ENCODE data around the gene DNAI7. TPM values are rescaled to one million over a fixed set of nuclear protein-coding genes. Genes with fewer than 3 reads are reported as not detected.

Gene DNAI7
- total RNA-seq, 1 donor from 2014 or later, result 0.49 TPM

GRCh38 chr12:25146686-25147085, 48.3 kb downstream of the DNAI7 start:
- H3K27ac ChIP-seq, result no peak overlapping the region
- no peaks in the 10 kb centered on the region for H3K4me1 ChIP-seq
- no peak for TF ChIP-seq CTCF (IDR thresholded peaks at IDR 0.05)
- ATAC-seq (no peak), DNase-seq (no peak)
- no peak overlapping the region for H3K4me3 ChIP-seq
- H3K27me3 ChIP-seq, result no peaks in the 10 kb centered on the region
- no peaks in the 10 kb centered on the region for H3K9me3 ChIP-seq
- H3K36me3 ChIP-seq, result no peaks in the 10 kb centered on the region
- intact Hi-C loops (cut with DNase I), result no loop called here

DNA sequence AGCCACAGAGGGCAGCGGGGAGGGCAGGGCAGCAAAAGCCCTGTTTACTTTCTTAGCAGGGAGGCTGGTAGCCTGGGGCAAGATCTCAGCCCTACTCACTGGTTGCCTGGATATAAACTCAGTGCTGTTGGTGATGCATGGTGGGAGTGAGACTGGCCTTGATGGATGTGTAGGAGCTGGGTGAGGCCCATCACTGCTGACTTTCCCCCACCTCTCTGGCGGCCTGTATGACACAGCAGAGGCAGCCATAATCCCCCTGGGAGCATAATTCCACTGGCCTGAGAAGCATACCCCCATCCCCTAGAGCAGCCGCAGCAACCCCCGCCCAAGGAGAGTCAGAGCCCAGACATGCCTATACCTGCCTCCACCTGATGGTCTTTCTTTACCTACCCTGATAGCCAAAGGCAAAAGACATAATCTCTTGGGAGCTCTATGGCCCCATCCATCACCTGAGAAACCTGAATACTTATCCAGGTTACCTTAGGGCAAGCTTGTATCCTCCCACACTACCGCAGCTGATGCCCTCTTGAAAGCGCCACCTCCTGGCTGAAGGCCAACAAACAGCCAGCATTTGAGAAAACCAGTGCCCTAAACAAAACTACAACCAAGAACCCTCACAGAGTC, 59.3 kb downstream of the DNAI7 start:
- ATAC-seq (no peak), DNase-seq (no peak)
- intact Hi-C loops (cut with DNase I), result no loop called here
- H3K9me3 ChIP-seq, result peaks cover 3% of the 10 kb centered on the region
- no peaks in the 10 kb centered on the region for H3K36me3 ChIP-seq
- H3K27me3 ChIP-seq, result no peaks in the 10 kb centered on the region
- no peak overlapping the region for H3K4me3 ChIP-seq
- no peak overlapping the region for H3K27ac ChIP-seq
- TF ChIP-seq CTCF (IDR thresholded peaks at IDR 0.05), result no peak
- no peaks in the 10 kb centered on the region for H3K4me1 ChIP-seq

- Histone ChIP-seq H3K27me3 (no peaks in the 10 kb centered on the region), H3K4me3 (no peak overlapping the region), H3K9me3 (no peaks in the 10 kb centered on the region), H3K36me3 (no peaks in the 10 kb centered on the region), H3K27ac (no peak overlapping the region), H3K4me1 (no peaks in the 10 kb centered on the region)
- no peak for TF ChIP-seq CTCF (IDR thresholded peaks at IDR 0.05)
- intact Hi-C loops (cut with DNase I), result no loop called here
- ATAC-seq (no peak), DNase-seq (no peak)
Observed at GRCh38 chr12:25131270-25131669, 63.7 kb downstream of the DNAI7 start.

DNA sequence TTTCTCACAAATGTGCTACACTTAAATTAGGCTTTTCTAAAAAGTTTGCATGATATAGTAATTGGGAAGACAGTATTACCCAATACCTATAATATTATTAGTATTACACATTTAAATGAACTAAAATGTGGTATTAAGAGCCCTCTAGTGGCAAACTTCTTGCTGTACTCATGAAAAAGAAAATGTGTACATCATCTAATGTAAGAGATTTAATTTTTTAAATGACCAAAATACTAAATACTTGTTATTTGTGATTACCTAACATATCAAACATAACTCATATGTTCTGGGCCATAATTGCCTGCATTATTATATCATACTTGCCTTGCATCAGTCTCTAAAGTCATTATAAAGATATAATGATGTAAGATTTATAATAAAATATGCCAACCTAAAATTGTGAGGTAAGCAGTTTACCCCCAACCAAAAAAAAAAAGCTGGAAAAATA, 64.2 kb downstream of the DNAI7 start:
- no peak overlapping the region for H3K4me3 ChIP-seq
- H3K27ac ChIP-seq, result no peak overlapping the region
- H3K4me1 ChIP-seq, result no peaks in the 10 kb centered on the region
- no peaks in the 10 kb centered on the region for H3K27me3 ChIP-seq
- intact Hi-C loops (cut with DNase I), result no loop called here
- peak; percentile 52 for ATAC-seq
- DNase-seq, result no peak
- TF ChIP-seq CTCF (IDR thresholded peaks at IDR 0.05), result peak; percentile 79
- H3K9me3 ChIP-seq, result no peaks in the 10 kb centered on the region
- no peaks in the 10 kb centered on the region for H3K36me3 ChIP-seq

- no peak overlapping the region for H3K4me3 ChIP-seq
- H3K36me3 ChIP-seq, result no peaks in the 10 kb centered on the region
- TF ChIP-seq CTCF (IDR thresholded peaks at IDR 0.05), result no peak
- H3K27ac ChIP-seq, result no peak overlapping the region
- H3K4me1 ChIP-seq, result no peaks in the 10 kb centered on the region
- intact Hi-C loops (cut with DNase I), result no loop called here
- no peak for ATAC-seq
- DNase-seq, result no peak
- H3K27me3 ChIP-seq, result no peaks in the 10 kb centered on the region
- no peaks in the 10 kb centered on the region for H3K9me3 ChIP-seq
Observed at GRCh38 chr12:25126746-25127145, 68.2 kb downstream of the DNAI7 start.

DNA sequence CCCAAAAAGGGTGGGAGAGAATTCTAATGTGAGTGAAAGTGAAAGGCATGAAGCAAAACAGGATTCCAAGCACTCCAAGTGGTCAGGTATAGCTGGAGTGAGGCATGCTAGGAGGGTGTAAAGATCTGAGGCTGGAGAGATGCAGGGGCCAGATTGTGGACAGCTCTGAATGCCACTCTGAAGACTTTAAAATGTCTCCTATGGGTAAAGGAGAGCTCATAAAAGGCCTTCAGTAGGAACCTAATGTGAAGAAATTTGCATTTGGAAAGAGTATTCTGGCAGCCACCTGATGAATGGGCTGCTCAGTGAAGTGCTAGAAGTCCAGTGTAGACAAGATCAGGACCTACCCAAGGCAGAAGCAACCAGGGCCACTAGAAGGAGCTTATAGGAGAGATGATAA, 68.9 kb downstream of the DNAI7 start:
- no peak for ATAC-seq
- Histone ChIP-seq H3K4me1 (no peaks in the 10 kb centered on the region), H3K4me3 (no peak overlapping the region), H3K9me3 (no peaks in the 10 kb centered on the region), H3K27ac (no peak overlapping the region), H3K27me3 (no peaks in the 10 kb centered on the region), H3K36me3 (no peaks in the 10 kb centered on the region)
- intact Hi-C loops (cut with DNase I), result no loop called here
- DNase-seq, result no peak
- no peak for TF ChIP-seq CTCF (IDR thresholded peaks at IDR 0.05)
